GM23338 (cell line): ENCODE results near the gene CABP4. TPM values are rescaled to one million over a fixed set of nuclear protein-coding genes. Genes with fewer than 3 reads are reported as not detected.

ENCODE experiments used
- ATAC-seq: fragments of 200-7000 bp; cut with Tn5 transposase; 3 replicates; pipeline ENCODE4 v1.9.1; 2020
- DNase-seq: peaks from one replicate; pipeline ENCODE4 v3.0.0-alpha.2; 2015; ENCODE audit warnings: low spot score
- H2AFZ ChIP-seq: fragments of 200-600 bp; sonication (generic); 2 replicates; pipeline ENCODE4 v1.8.0; 2016; ENCODE audit warnings: antibody characterized with exemption, mild to moderate bottlenecking, moderate library complexity
- H3F3A ChIP-seq: fragments of 200-600 bp; sonication (generic); replicated peaks from 2 replicates; pipeline ENCODE4 v1.8.0; 2017; ENCODE audit warnings: antibody characterized with exemption, mixed run types, low read depth
- H3K27ac ChIP-seq: fragments of 200-600 bp; sonication (generic); 2 replicates; pipeline ENCODE4 v1.6.1; 2016; ENCODE audit warnings: low read depth
- H3K27me3 ChIP-seq: fragments of 200-600 bp; sonication (generic); 2 replicates; pipeline ENCODE4 v1.8.0; 2016; ENCODE audit warnings: mild to moderate bottlenecking, mixed run types, moderate library complexity; ENCODE audit not compliant: insufficient read depth
- H3K36me3 ChIP-seq: fragments of 200-600 bp; sonication (generic); 2 replicates; pipeline ENCODE4 v1.8.0; 2016; ENCODE audit warnings: mild to moderate bottlenecking; ENCODE audit not compliant: insufficient read depth
- H3K4me1 ChIP-seq: fragments of 200-600 bp; sonication (generic); 2 replicates; pipeline ENCODE4 v1.8.0; 2016; ENCODE audit warnings: mild to moderate bottlenecking, moderate library complexity; ENCODE audit not compliant: insufficient read depth
- H3K4me2 ChIP-seq: fragments of 200-600 bp; sonication (generic); 2 replicates; pipeline ENCODE4 v1.7.1; 2017; ENCODE audit warnings: mixed run types
- H3K4me3 ChIP-seq: fragments of 200-600 bp; sonication (generic); 2 replicates; pipeline ENCODE4 v1.6.1; 2016; ENCODE audit warnings: mixed run types
- H3K79me2 ChIP-seq: fragments of 200-600 bp; sonication (generic); replicated peaks from 2 replicates; pipeline ENCODE4 v1.8.0; 2017; ENCODE audit warnings: mild to moderate bottlenecking; ENCODE audit not compliant: insufficient read depth
- H3K9me2 ChIP-seq: fragments of 200-600 bp; sonication (generic); 2 replicates; pipeline ENCODE4 v1.8.0; 2017; ENCODE audit not compliant: insufficient read depth
- H4K20me1 ChIP-seq: fragments of 200-600 bp; sonication (generic); replicated peaks from 2 replicates; pipeline ENCODE4 v1.8.0; 2017; ENCODE audit warnings: mild to moderate bottlenecking; ENCODE audit not compliant: insufficient read depth
- H3K27ac Mint-ChIP-seq: 2 replicates; pipeline ENCODE4 v1.8.0; 2020; ENCODE audit warnings: inconsistent platforms, mild to moderate bottlenecking, moderate library complexity, mixed read lengths
- H3K27me3 Mint-ChIP-seq: 3 replicates; pipeline ENCODE4 v1.8.0; 2022; ENCODE audit warnings: low read depth, mild to moderate bottlenecking, moderate library complexity, mixed read lengths, inconsistent platforms; ENCODE audit not compliant: insufficient read depth, poor library complexity
- H3K36me3 Mint-ChIP-seq: 3 replicates; pipeline ENCODE4 v1.8.0; 2021; ENCODE audit warnings: low read depth, mild to moderate bottlenecking, inconsistent platforms, moderate library complexity, mixed read lengths
- H3K4me1 Mint-ChIP-seq: 3 replicates; pipeline ENCODE4 v1.8.0; 2020; ENCODE audit warnings: mild to moderate bottlenecking, inconsistent platforms, mixed read lengths
- H3K4me3 Mint-ChIP-seq: 3 replicates; pipeline ENCODE4 v1.8.0; 2021; ENCODE audit warnings: moderate library complexity, mild to moderate bottlenecking, inconsistent platforms, mixed read lengths
- H3K9me3 Mint-ChIP-seq: 3 replicates; pipeline ENCODE4 v1.8.0; 2020; ENCODE audit warnings: moderate library complexity, mild to moderate bottlenecking, inconsistent platforms, mixed read lengths
- ETS1 ChIP-seq: IDR thresholded peaks from 2 replicates; pipeline ENCODE4 v1.6.1; 2016; ENCODE audit warnings: antibody characterized with exemption
- EZH2phosphoT487 ChIP-seq: fragments of 200-600 bp; sonication (generic); IDR thresholded peaks from one replicate; pipeline ENCODE4 v1.8.1; 2018; ENCODE audit warnings: antibody characterized with exemption; ENCODE audit not compliant: unreplicated experiment
- JUNB ChIP-seq: IDR thresholded peaks from one replicate; pipeline ENCODE4 v1.6.1; 2016; ENCODE audit warnings: antibody characterized with exemption; ENCODE audit not compliant: unreplicated experiment
- NANOG ChIP-seq: IDR thresholded peaks from 2 replicates; pipeline ENCODE4 v1.6.1; 2016; ENCODE audit warnings: antibody characterized with exemption, borderline replicate concordance
- REST ChIP-seq: IDR thresholded peaks from one replicate; pipeline ENCODE4 v1.6.1; 2018; ENCODE audit warnings: antibody characterized with exemption; ENCODE audit not compliant: unreplicated experiment
- STAT1 ChIP-seq: IDR thresholded peaks from one replicate; pipeline ENCODE4 v1.6.1; 2016; ENCODE audit warnings: antibody characterized with exemption; ENCODE audit not compliant: unreplicated experiment
- ZNF114 ChIP-seq: fragments of 250-450 bp; sonication (Bioruptor Pico); IDR thresholded peaks from 2 replicates; pipeline ENCODE4 v1.5.0; 2020; ENCODE audit warnings: mild to moderate bottlenecking, moderate library complexity
- ZNF462 ChIP-seq: fragments of 250-450 bp; sonication (Bioruptor Pico); IDR thresholded peaks from 2 replicates; pipeline ENCODE4 v1.5.0; 2020; ENCODE audit warnings: mild to moderate bottlenecking, moderate library complexity
- polyA plus RNA-seq: library from polyadenylated mRNA; unstranded; fragments of >200 nt; fragmentation: Nextera tagmentation; extraction: Ambion mirVana; gene quantifications from 2 replicates; pipeline ENCODE4 v1.2.1, GENCODE V29; 2016
- total RNA-seq: library from RNA; depleted of rRNA; stranded (reverse); fragments of >200 nt; shearing (Covaris generic); gene quantifications from 2 replicates; pipeline ENCODE4 v1.2.3, GENCODE V29; 2014

The CABP4 gene
- total and polyA plus RNA-seq, 2 experiments from 2014 or later, result 0.28 TPM; not detected in 1

- Histone ChIP-seq H4K20me1 (no peaks in the 10 kb centered on the region), H3K4me1 (0 out of 2 replicates have a peak, but pooled peaks cover 6% of the 10 kb centered on the region), H3K4me3 (no peak overlapping the region), H3K9me2 (no peaks in the 10 kb centered on the region), H2AFZ (no peak overlapping the region), H3K27me3 (0 out of 2 replicates have a peak, but pooled peaks cover 5% of the 10 kb centered on the region), H3K27ac (no peak overlapping the region), H3K4me2 (no peak overlapping the region), H3K36me3 (no peaks in the 10 kb centered on the region), H3F3A (peaks cover 8% of the 10 kb centered on the region; the same call in 1 of the 2 replicates), H3K79me2 (no peaks in the 10 kb centered on the region)
- H3K4me3 Mint-ChIP-seq, result peak overlapping the region; percentile 4; the same call in 1 of the 3 replicates
- TF ChIP-seq ZNF462 (CRISPR knock-in tag) (no peak), STAT1 (no peak), JUNB (no peak), REST (no peak), ETS1 (no peak), EZH2phosphoT487 (no peak), NANOG (no peak), ZNF114 (CRISPR knock-in tag) (no peak)
- ATAC-seq (no peak), DNase-seq (peak; percentile 38)
- no peaks in the 10 kb centered on the region; the same call in 2 of the 3 replicates for H3K9me3 Mint-ChIP-seq
- H3K36me3 Mint-ChIP-seq, result no peaks in the 10 kb centered on the region
- H3K27me3 Mint-ChIP-seq, result peaks cover 26% of the 10 kb centered on the region
- H3K4me1 Mint-ChIP-seq, result peaks cover 9% of the 10 kb centered on the region; the same call in 2 of the 3 replicates
- H3K27ac Mint-ChIP-seq, result no peak overlapping the region
Observed at GRCh38 chr11:67422891-67423290, 32.3 kb upstream of the CABP4 start.
